Measurements from ENCODE around the gene CARMIL1. TPM values are rescaled to one million over a fixed set of nuclear protein-coding genes. Genes with fewer than 3 reads are reported as not detected.

CARMIL1 gene
- total and polyA plus RNA-seq, 2 of the 8 experiments (the other 6 are each of a cell fraction or from before 2014, with no cell fraction given): 20.3 to 40.4 TPM

- no peak for DNase-seq (ENCODE audit: low read depth in 1 of 2, low spot score in 2 of 2)
- WGBS, 2 experiments (ENCODE audit: extremely low coverage in 1 of 2, insufficient coverage in 1 of 2, insufficient read length in 1 of 2, insufficient replicate concordance in 2 of 2, low coverage in 1 of 2, low lambda C conversion rate in 2 of 2, missing lambda C conversion rate in 1 of 2): 93% methylated on average over 2 of the region's 3 CpGs; no CpG with 5 or more reads in 1 of the 2 experiments
These were observed 304.7 kb downstream of the CARMIL1 start for GRCh38 chr6:25583906-25584305.

More at GRCh38 chr6:25583906-25584305, 304.7 kb downstream of the CARMIL1 start:
- no peak overlapping the region for H3K9ac ChIP-seq (replicated peaks in 1 of 4; ENCODE audit: extremely low read depth in 1 of 4, low read depth in 3 of 4, low read length in 3 of 4)
- no peaks in the 10 kb centered on the region for H3K79me2 ChIP-seq (ENCODE audit: control insufficient read depth in 1 of 2, insufficient read depth in 2 of 2, low read length in 2 of 2)
- H4K91ac ChIP-seq (replicated peaks; ENCODE audit: insufficient read length, low read length): no peak overlapping the region
- no peak for FAIRE-seq
- no peaks in the 10 kb centered on the region for H3K23me2 ChIP-seq (ENCODE audit: low read depth, low read length)
- H2BK5ac ChIP-seq (ENCODE audit: low read depth, low read length): no peak overlapping the region
- POLR2A ChIA-PET (ENCODE audit: partially characterized antibody): no interaction called here
- no peak overlapping the region for H4K5ac ChIP-seq (ENCODE audit: insufficient read length, low read depth, low read length)
- H3K4ac ChIP-seq (replicated peaks; ENCODE audit: insufficient read length, low read depth, low read length): no peak overlapping the region
- H3K36me3 ChIP-seq (ENCODE audit: control insufficient read depth in 2 of 4, insufficient read depth in 4 of 4, low read length in 3 of 4): peaks cover 0 to 12% (median under 1%) of the 10 kb centered on the region in 4 experiments; a peak in 3 of 8 replicates
- H2BK12ac ChIP-seq (ENCODE audit: low read depth, low read length): no peak overlapping the region
- no peak overlapping the region for H2AFZ ChIP-seq (ENCODE audit: low read length)
- H2BK120ac ChIP-seq (replicated peaks; ENCODE audit: low read depth, low read length): no peak overlapping the region
- CTCF ChIA-PET (ENCODE audit: partially characterized antibody): interaction anchor here (1.1 to 1.7 kb wide), 2 partner anchors 9 to 318 kb away, joined by 4 to 5 read pairs; no protein-coding TSS in a partner anchor
- no peak overlapping the region for H3K4me2 ChIP-seq (ENCODE audit: insufficient read depth in 1 of 2, low read depth in 2 of 2, low read length in 2 of 2)
- no peak overlapping the region for H2BK15ac ChIP-seq (ENCODE audit: low read length)
- H4K8ac ChIP-seq (ENCODE audit: extremely low read depth, insufficient read depth, low read length): no peak overlapping the region
- no peak overlapping the region for H3K14ac ChIP-seq (ENCODE audit: insufficient read length)
- H3K9me3 ChIP-seq (ENCODE audit: insufficient read depth in 2 of 2, low read depth in 1 of 2, low read length in 1 of 2): peaks cover 0 to 5% of the 10 kb centered on the region in 2 experiments; a peak in 1 of 4 replicates
- H3K27me3 ChIP-seq (replicated peaks in 1 of 4; ENCODE audit: control insufficient read depth in 3 of 4, extremely low read depth in 1 of 4, insufficient read depth in 3 of 4, low read length in 3 of 4): no peaks in the 10 kb centered on the region
- no peak overlapping the region for H3K18ac ChIP-seq (ENCODE audit: extremely low read depth, low read length)
- no peak overlapping the region for H2BK20ac ChIP-seq (ENCODE audit: low read length)
- no peak overlapping the region for H3K27ac ChIP-seq (ENCODE audit: low read depth, low read length)
- H4K20me1 ChIP-seq (replicated peaks in 1 of 2; ENCODE audit: control insufficient read depth in 1 of 2, insufficient read depth in 2 of 2, low read length in 2 of 2): no peaks in the 10 kb centered on the region
- H3K23ac ChIP-seq (ENCODE audit: insufficient read length): no peak overlapping the region
- no peaks in the 10 kb centered on the region for H3K79me1 ChIP-seq (ENCODE audit: low read depth, low read length)
- H2AK5ac ChIP-seq (ENCODE audit: low read depth, low read length): no peak overlapping the region
- no peaks in the 10 kb centered on the region for H3K4me1 ChIP-seq (replicated peaks in 1 of 4; ENCODE audit: control insufficient read depth in 3 of 4, insufficient read depth in 4 of 4, low read length in 3 of 4)
- no peak overlapping the region for H3K56ac ChIP-seq (replicated peaks; ENCODE audit: insufficient read length, low read depth, low read length)
- TF ChIP-seq TBP (IDR thresholded peaks at IDR 0.05; ENCODE audit: low read depth, low read length): no peak
- no peak overlapping the region for H3K4me3 ChIP-seq (ENCODE audit: extremely low read depth in 1 of 4, insufficient read depth in 2 of 4, low read depth in 3 of 4, low read length in 4 of 4)

Data from H1 (cell line).